Erythroblast (primary cell): Measurements from ENCODE around the gene HERC2.
"Not testable (repeated sequence)": the region's sequence is repeated elsewhere in the genome, so short reads cannot be mapped to it uniquely, and the experiment has no call there.

Experiments used
- GATA1 ChIP-seq: IDR thresholded peaks from 2 replicates; pipeline ENCODE4 v1.6.1; 2011; ENCODE audit warnings: low read depth, mild to moderate bottlenecking, control low read depth, low read length, moderate library complexity
- POLR2A ChIP-seq: IDR thresholded peaks from 2 replicates; pipeline ENCODE4 v1.6.1; 2011; ENCODE audit warnings: mild to moderate bottlenecking, low read length

DNA sequence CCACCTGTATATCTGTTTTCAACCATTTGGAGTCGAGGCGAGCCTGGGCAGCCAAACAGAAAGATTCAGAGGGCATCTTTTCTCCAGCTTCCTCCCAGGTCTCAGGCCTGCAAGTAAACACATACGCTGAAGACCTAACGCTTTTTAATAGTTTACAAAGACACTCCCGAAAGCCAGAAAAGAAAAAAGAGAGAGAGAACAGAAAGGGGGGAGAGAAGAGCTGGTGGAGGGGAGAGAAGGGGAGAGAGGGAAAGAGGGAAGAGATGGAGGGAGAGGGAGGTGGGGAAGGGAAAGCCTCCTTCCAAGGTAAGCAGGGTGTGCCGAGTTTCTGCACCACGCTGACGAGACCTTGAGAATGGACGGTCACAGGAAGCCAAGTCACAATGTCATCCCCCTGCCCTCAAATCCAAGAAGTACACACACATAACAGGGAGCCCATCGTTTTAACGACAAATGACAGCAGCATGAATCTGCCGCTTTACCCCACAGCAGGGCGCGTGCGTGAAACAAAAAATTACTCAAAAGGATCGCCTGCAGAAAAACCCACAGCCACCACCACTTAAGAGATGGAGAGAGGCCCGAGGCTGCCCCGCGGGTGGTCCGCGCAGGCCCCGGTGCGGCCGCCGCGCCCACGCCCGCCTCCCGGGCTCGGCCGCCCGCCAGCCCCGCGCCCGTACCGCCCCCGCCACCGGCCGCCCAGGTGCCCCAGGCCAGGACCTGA lies 461 bp downstream of the HERC2 start:
- not testable (repeated sequence) for TF ChIP-seq POLR2A, GATA1
